SJSA1 (cell line): Measurements from ENCODE around the gene ZNF337. TPM values are rescaled to one million over a fixed set of nuclear protein-coding genes. Genes with fewer than 3 reads are reported as not detected.
A peak's percentile ranks its signal among the peaks of the same experiment; 100 is the strongest.
"Not testable (repeated sequence)": the region's sequence is repeated elsewhere in the genome, so short reads cannot be mapped to it uniquely, and the experiment has no call there.

Experiments used
- DNase-seq, 2 experiments: peaks; one replicate each; pipeline ENCODE4 v3.0.0-alpha.2; 2015 to 2020; ENCODE audit warnings: low spot score in 2 of 2, low read depth in 1 of 2
- H3K27ac ChIP-seq: fragments of 250-450 bp; sonication (Bioruptor Pico); 2 replicates; pipeline ENCODE4 v1.5.1; 2020; ENCODE audit warnings: mild to moderate bottlenecking, moderate library complexity
- H3K27me3 ChIP-seq: fragments of 250-450 bp; sonication (Bioruptor Pico); replicated peaks from 2 replicates; pipeline ENCODE4 v1.5.1; 2020; ENCODE audit warnings: mild to moderate bottlenecking, moderate library complexity
- H3K36me3 ChIP-seq: fragments of 250-450 bp; sonication (Bioruptor Pico); 2 replicates; pipeline ENCODE4 v1.5.1; 2020; ENCODE audit warnings: mild to moderate bottlenecking
- H3K4me1 ChIP-seq: fragments of 250-450 bp; sonication (Bioruptor Pico); replicated peaks from 2 replicates; pipeline ENCODE4 v1.6.1; 2021; ENCODE audit warnings: mild to moderate bottlenecking
- H3K4me3 ChIP-seq: fragments of 250-450 bp; sonication (Bioruptor Pico); 2 replicates; pipeline ENCODE4 v1.5.1; 2020; ENCODE audit warnings: mild to moderate bottlenecking
- H3K9me3 ChIP-seq: fragments of 250-450 bp; sonication (Bioruptor Pico); replicated peaks from 2 replicates; pipeline ENCODE4 v1.5.1; 2020; ENCODE audit warnings: mild to moderate bottlenecking
- total RNA-seq: library from RNA; depleted of rRNA; stranded (reverse); fragments of >200 nt; shearing (Covaris generic); gene quantifications from 2 replicates; pipeline ENCODE4 v1.2.3, GENCODE V29; 2014

The ZNF337 gene
- total RNA-seq, 1 experiment from 2014 or later: 8.2 TPM

DNA sequence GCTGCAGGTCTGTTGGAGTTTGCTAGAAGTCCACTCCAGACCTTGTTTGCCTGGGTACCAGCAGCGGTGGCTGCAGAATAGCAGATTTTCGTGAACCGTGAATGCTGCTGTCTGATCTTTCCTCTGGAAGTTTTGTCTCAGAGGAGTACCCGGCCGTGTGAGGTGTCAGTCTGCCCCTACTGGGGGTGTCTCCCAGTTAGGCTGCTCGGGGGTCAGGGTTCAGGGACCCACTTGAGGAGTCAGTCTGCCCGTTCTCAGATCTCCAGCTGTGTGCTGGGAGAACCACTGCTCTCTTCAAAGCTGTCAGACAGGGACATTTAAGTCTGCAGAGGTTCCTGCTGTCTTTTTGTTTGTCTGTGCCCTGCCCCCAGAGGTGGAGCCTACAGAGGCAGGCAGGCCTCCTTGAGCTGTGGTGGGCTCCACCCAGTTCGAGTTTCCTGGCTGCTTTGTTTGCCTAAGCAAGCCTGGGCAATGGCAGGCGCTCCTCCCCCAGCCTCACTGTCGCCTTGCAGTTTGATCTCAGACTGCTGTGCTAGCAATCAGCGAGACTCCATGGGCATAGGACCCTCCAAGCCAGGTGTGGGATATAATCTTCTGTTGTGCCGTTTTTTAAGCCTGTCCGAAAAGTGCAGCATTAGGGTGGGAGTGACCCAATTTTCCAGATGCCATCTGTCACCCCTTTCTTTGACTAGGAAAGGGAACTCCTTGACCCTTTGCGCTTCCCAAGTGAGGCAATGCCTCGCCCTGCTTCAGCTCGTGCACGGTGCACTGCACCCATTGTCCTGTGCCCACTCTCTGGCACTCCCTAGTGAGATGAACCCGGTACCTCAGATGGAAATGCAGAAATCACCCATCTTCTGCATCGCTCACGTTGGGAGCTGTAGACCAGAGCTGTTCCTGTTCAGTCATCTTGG, 22.5 kb upstream of the ZNF337 start:
- not testable (repeated sequence) for H3K36me3 ChIP-seq, H3K27me3 ChIP-seq, H3K4me3 ChIP-seq, H3K9me3 ChIP-seq, H3K27ac ChIP-seq, DNase-seq, H3K4me1 ChIP-seq

DNA sequence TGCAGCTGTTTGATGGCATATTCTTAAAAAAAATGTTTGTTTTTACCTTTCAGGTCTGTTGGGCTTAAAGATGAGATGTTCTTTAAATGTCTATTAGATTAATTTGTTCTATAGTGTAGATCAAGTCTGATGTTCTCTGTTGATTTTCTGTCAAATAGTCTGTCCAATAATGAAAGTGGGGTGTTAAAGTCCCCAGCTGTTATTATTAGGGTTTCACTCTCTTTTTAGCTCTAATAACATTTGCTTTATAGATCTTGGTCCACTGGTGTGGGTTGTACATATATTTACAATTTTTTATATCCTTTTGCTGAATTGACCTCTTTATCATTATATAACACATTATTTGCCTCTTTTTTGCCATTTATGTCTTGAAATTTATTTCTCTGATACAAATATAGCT, 11.0 kb upstream of the ZNF337 start:
- Histone ChIP-seq H3K36me3 (no peaks in the 10 kb centered on the region), H3K9me3 (no peaks in the 10 kb centered on the region), H3K27me3 (0 out of 2 replicates have a peak, but pooled peaks cover 3% of the 10 kb centered on the region), H3K27ac (no peak overlapping the region), H3K4me1 (no peaks in the 10 kb centered on the region), H3K4me3 (no peak overlapping the region)
- DNase-seq: no peak

DNA sequence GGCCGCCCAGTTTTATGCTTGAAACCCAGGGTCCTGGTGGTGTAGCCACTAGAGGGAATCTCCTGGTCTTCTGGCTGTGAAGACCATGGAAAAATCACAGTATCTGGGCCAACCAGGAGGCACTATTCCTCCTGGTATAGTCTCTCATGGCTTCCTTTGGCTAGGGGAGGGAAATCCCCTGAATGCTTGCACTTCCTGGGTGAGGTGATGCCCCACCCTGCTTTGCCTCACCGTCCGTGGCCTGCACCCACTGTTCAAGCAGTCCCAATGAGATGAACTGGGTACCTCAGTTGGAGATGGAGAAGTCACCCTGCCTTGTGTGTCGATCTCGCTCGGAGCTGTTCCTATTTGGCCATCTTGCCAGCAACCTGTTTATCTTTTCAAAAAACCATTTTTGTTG, 10.1 kb upstream of the ZNF337 start:
- Histone ChIP-seq H3K27me3 (0 out of 2 replicates have a peak, but pooled peaks cover 3% of the 10 kb centered on the region), H3K36me3 (no peaks in the 10 kb centered on the region), H3K4me1 (no peaks in the 10 kb centered on the region), H3K9me3 (no peaks in the 10 kb centered on the region), H3K4me3 (no peak overlapping the region), H3K27ac (no peak overlapping the region)
- no peak for DNase-seq

DNA sequence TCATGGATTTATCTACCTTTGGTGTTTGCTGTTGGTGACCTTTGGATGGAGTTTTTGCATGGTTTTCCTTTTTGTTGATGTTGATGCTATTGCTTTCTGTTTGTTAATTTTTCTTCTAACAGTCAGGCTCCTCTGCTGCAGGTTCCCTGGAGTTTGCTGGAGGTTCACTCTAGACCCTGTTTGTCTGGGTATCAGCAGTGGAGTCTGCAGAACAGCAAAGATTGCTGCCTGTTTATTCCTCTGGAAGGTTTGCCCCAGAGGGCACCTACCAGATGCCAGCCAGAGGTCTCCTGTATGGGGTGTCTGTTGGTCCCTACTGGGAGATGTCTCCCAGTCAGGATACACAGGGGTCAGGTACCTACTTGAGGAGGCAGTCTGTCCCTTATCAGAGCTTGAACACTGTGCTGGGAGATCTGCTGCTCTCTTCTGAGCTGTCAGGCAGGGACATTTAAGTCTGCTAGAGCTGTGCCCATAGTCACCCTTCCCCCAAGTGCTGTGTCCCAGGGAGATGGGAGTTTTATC, 9.2 kb upstream of the ZNF337 start:
- no peak for DNase-seq
- Histone ChIP-seq H3K36me3 (no peaks in the 10 kb centered on the region), H3K27ac (no peak overlapping the region), H3K4me3 (no peak overlapping the region), H3K9me3 (no peaks in the 10 kb centered on the region), H3K27me3 (0 out of 2 replicates have a peak, but pooled peaks cover 3% of the 10 kb centered on the region), H3K4me1 (no peaks in the 10 kb centered on the region)

DNA sequence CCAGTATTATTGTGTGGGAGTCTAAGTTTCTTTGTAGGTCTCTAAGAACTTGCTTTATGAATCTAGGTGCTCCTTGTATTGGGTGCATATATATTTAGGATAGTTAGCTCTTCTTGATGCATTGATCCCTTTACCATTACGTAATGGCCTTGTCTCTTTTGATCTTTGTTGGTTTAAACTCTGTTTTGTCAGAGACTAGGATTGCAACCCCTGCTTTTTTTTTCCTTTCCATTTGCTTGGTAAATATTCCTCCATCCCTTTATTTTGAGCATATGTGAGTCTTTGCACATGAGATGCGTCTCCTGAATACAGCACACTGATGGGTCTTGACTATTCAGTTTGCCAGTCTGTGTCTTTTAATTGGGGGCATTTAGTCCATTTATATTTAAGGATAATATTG, 7.7 kb upstream of the ZNF337 start:
- not testable (repeated sequence) for H3K4me3 ChIP-seq, H3K9me3 ChIP-seq, H3K27me3 ChIP-seq, DNase-seq, H3K36me3 ChIP-seq, H3K27ac ChIP-seq, H3K4me1 ChIP-seq

DNA sequence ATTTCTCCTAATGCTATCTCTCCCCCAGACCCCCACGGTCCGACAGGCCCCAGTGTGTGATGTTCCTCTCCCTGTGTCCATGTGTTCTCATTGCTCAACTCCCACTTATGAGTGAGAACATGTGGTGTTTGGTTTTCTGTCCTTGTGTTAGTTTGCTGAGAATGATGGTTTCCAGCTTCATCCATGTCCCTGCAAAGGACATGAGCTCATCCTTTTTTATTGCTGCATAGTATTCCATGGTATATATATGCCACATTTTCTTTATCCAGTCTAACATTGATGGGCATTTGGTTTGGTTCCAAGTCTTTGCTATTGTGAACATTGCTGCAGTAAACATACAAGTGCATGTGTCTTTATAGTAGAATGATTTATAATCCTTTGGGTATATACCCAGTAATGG, 4.2 kb upstream of the ZNF337 start:
- not testable (repeated sequence) for H3K4me3 ChIP-seq, H3K9me3 ChIP-seq, DNase-seq, H3K4me1 ChIP-seq, H3K27ac ChIP-seq, H3K27me3 ChIP-seq, H3K36me3 ChIP-seq

DNA sequence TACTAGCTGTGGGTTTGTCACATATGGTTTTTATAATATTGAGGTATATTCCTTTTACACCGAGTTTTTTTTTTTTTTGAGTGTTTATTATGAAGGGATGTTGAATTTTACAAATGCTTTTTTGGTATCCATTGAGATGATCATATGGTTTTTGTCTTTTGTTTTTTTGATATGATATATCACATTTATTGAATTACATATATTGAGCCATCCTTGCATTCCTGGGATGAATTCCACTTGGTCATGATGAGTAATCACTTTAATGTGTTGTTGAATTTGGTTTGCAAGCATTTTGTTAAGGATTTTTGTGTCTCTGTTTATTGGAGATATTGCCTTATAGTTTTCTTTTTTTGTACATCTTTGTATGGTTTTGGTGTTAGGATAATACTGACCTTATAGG, 3.3 kb upstream of the ZNF337 start:
- no peak for DNase-seq
- Histone ChIP-seq H3K27me3 (0 out of 2 replicates have a peak, but pooled peaks cover 2% of the 10 kb centered on the region), H3K36me3 (peaks cover 6% of the 10 kb centered on the region; the same call in 1 of the 2 replicates), H3K4me3 (no peak overlapping the region), H3K4me1 (0 out of 2 replicates have a peak, but pooled peaks cover 5% of the 10 kb centered on the region), H3K27ac (no peak overlapping the region), H3K9me3 (no peaks in the 10 kb centered on the region)

DNA sequence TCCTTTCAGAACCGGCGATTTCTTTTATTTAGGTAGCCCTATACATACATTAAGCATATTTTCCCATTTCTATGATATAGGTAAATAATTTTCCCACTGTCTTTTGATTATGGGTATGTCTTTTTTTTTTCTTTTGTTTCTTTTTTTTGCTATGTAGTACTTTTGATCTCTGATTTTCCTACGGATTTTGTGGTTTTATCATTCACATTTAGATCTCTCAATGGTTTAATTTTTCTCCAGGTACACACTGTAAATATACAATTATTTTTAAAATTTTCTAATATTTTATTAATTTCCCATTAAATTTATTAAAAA, 436 bp upstream of the ZNF337 start:
- no peaks in the 10 kb centered on the region for H3K27me3 ChIP-seq
- 0 out of 2 replicates have a peak, but pooled peaks cover 5% of the 10 kb centered on the region for H3K4me1 ChIP-seq
- no peaks in the 10 kb centered on the region for H3K9me3 ChIP-seq
- DNase-seq: no peak
- peaks cover 9% of the 10 kb centered on the region; the same call in 1 of the 2 replicates for H3K36me3 ChIP-seq
- no peak overlapping the region for H3K27ac ChIP-seq
- peak overlapping the region; percentile 75 for H3K4me3 ChIP-seq

DNA sequence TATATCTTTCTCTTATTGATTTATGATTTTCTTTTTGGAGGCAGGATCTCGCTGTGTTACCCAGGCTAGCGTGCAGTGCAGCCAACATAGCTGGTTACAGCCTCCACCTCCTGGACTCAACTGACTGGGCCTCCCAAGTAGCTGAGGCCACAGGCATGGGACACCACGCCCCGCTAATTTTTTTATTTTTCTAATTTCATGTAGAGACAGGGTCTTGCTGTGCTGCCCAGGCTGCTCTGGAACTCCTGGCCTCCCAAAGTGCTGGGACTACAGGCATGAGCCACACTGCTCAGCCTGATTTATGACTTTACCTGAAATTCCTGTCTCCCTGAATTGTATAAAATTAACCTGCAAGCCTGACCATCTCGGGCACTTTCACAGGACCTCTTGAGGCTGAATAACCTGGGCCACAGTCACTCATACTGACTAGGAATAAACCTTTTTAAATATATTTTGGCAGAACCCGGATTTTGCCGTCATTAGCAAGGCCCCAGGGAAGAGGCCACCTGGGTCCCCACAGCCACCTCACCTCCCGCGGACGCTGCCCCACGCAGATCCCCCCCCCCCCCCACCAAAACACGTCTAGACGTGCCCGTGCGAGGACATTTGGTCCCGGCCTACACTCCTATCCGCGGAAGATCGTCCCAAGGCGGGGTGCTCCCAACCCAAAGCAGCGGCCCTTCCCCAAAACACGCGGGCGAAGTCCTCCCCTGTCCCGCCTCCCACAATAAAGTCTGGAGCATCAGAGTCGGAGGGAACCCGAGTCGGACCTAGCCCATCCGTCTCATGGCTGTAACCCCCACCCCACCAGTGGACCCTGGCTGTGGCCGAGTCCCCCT, 902 bp downstream of the ZNF337 start:
- no peaks in the 10 kb centered on the region for H3K27me3 ChIP-seq
- peaks cover 14% of the 10 kb centered on the region; the same call in 1 of the 2 replicates for H3K36me3 ChIP-seq
- H3K9me3 ChIP-seq: no peaks in the 10 kb centered on the region
- H3K4me1 ChIP-seq: 0 out of 2 replicates have a peak, but pooled peaks cover 5% of the 10 kb centered on the region
- H3K4me3 ChIP-seq: peak overlapping the region; percentile 75
- peak overlapping the region; percentile 68 for H3K27ac ChIP-seq
- DNase-seq: no peak

DNA sequence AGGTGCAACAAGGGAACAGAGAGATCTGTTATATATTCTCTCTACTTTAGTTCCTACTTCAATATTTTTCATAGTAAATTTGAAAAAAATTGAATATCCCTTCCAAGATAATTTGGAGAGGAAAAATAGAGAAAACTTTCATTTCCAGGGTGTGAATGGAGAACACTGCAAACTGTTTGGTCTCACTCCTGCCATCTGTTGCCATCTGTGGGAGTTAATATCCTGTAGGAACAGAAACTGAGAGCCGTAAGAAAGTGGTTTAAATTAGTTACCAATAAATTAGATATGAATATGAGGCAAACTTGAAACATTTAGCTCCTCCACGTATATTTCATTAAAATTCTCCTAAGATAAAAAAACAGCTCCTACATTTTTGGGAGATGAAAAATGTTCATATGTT, 4.2 kb downstream of the ZNF337 start:
- Histone ChIP-seq H3K27ac (no peak overlapping the region), H3K4me3 (no peak overlapping the region), H3K9me3 (no peaks in the 10 kb centered on the region), H3K36me3 (peaks cover 14% of the 10 kb centered on the region; the same call in 1 of the 2 replicates), H3K4me1 (0 out of 2 replicates have a peak, but pooled peaks cover 5% of the 10 kb centered on the region), H3K27me3 (no peaks in the 10 kb centered on the region)
- no peak for DNase-seq

DNA sequence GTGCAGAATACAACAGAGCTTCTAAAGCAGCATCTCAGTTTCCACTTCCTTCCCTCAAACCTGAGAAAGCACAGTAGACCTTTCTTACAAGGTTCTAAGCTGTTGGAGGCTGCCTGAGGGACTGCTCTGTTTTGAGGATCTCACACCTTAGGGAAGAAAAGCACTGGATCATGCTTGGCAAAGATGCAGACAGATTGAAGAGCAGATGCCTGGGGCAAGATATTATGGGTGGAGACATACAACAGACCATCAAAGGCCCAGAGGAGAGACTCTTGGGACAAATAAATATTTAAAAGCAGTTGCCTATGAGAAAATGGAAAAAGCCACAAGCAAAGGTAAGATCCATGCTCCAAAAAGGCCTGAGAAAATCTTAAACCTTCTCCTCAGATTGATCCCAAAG, 6.2 kb downstream of the ZNF337 start:
- H3K9me3 ChIP-seq: no peaks in the 10 kb centered on the region
- H3K27ac ChIP-seq: no peak overlapping the region
- peaks cover 9% of the 10 kb centered on the region; the same call in 1 of the 2 replicates for H3K36me3 ChIP-seq
- no peak for DNase-seq
- no peaks in the 10 kb centered on the region for H3K27me3 ChIP-seq
- 0 out of 2 replicates have a peak, but pooled peaks cover 2% of the 10 kb centered on the region for H3K4me1 ChIP-seq
- H3K4me3 ChIP-seq: no peak overlapping the region

DNA sequence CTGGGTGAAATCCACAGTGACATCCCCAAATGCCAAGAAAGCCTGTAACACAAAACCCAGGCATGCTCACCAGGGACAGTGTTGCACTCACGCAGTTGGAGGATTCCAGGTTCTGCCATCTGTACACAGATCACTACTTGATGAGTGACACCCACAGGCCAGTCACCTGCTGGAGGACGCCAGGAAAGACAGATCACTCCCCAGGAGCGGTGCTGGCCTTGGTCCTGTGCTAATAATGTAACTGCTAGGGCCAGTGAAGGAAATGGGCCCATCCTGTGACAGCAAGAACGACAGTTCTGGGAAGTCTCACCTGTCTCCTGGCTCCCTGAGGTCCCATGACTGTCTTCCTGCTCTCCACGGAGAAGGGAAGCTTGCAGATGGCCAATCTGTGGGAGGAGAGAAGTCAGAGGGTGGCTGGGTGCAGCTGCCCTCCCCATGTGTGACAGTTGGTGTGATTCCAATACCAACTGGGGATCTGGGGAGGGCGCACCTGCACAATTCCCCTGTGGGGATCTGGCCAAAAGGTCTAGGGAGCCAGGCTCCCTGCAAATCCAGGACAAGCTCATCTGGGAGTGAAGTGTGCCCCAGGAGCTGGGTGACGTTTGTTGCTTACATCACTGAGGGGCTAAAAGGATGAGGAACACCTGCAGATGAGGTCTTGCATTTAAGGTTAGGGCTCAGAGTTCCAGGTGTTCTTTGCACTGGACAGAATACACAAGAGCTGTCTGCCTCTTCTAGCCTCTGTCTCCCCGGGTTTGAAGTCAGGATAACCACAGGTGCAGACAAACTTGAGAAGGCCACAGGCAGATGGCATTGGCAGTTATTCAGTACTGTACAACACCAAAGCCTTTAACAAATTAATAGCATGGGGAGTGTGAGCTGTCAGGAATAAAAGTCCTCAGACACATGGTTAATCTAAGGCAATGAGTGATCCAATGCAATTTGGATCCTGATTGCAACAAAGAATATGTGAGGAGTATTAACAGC, 10.3 kb downstream of the ZNF337 start:
- DNase-seq: no peak
- H3K4me1 ChIP-seq: no peaks in the 10 kb centered on the region
- H3K9me3 ChIP-seq: no peaks in the 10 kb centered on the region
- H3K36me3 ChIP-seq: no peaks in the 10 kb centered on the region
- H3K27ac ChIP-seq: no peak overlapping the region
- no peak overlapping the region for H3K4me3 ChIP-seq
- no peaks in the 10 kb centered on the region for H3K27me3 ChIP-seq
